Coronary artery (tissue), 2 donors: Measurements from ENCODE around the gene SEH1L.

Experiments
- DNase-seq: peaks from one replicate; pipeline ENCODE4 v3.0.0-alpha.2; 2017; ENCODE audit warnings: low spot score
- H3K27ac ChIP-seq, 2 donors: fragments of 200-600 bp; sonication (generic); one replicate each; pipeline ENCODE4 v1.5.1; 2016 to 2019
- H3K4me3 ChIP-seq: fragments of 200-600 bp; sonication (generic); 2 replicates; pipeline ENCODE4 v1.5.1; 2016; ENCODE audit warnings: mild to moderate bottlenecking, moderate library complexity
- TF ChIP-seq, protein P1 (sequence below): fragments of 200-600 bp; sonication (generic); IDR thresholded peaks from one replicate; pipeline ENCODE4 v1.5.1; 2019; ENCODE audit warnings: antibody characterized with exemption

SEH1L gene

DNA sequence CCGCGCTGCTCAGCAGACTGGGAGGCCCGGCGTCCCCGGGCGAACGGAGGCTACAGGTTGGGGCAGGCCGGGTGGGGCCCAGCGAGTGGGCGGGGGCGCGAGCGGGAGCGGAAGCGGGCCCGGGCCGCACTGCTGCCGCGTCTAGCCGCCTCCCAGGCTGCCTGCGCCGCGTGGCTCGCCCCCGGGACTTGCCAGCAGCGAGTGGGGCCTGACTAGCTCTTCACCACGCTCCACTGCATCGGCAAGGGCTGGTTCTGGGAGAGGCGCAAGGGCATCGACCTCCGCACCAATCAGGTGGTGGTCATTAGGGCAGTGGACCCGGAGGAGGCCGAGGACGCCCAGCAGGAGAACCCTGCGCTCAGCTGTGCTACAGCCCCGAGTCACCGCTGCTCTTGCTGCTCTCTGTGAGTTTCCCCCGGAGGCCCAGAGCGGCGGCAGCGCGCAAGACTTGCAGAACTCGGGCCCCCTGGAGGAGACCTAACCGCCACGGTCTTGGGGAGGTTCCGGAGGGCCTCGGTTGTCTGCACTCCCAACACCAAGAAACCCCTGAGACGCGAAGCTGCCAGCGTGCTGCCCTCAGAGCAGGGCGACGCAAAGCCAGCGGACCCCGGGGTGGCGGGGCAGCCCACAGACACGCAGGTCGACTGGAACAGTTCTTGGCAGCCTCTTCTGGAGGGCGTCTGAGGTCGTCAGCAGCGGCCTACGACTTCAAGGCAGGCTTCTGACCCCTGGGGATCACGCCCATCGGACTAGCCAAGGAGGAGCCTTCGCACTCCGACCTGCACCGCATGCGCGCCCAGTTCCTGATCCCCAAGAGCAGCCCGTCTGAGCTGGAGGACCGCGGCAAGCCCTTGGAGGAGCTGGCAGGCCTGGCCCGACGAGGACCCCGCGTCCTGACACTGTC is 36.5 kb upstream of the SEH1L start:
- TF ChIP-seq, protein P1, sequence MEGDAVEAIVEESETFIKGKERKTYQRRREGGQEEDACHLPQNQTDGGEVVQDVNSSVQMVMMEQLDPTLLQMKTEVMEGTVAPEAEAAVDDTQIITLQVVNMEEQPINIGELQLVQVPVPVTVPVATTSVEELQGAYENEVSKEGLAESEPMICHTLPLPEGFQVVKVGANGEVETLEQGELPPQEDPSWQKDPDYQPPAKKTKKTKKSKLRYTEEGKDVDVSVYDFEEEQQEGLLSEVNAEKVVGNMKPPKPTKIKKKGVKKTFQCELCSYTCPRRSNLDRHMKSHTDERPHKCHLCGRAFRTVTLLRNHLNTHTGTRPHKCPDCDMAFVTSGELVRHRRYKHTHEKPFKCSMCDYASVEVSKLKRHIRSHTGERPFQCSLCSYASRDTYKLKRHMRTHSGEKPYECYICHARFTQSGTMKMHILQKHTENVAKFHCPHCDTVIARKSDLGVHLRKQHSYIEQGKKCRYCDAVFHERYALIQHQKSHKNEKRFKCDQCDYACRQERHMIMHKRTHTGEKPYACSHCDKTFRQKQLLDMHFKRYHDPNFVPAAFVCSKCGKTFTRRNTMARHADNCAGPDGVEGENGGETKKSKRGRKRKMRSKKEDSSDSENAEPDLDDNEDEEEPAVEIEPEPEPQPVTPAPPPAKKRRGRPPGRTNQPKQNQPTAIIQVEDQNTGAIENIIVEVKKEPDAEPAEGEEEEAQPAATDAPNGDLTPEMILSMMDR = no peak
- Histone ChIP-seq H3K4me3 (peak overlapping the region; percentile 62), H3K27ac (no peak overlapping the region)
- no peak for DNase-seq

DNA sequence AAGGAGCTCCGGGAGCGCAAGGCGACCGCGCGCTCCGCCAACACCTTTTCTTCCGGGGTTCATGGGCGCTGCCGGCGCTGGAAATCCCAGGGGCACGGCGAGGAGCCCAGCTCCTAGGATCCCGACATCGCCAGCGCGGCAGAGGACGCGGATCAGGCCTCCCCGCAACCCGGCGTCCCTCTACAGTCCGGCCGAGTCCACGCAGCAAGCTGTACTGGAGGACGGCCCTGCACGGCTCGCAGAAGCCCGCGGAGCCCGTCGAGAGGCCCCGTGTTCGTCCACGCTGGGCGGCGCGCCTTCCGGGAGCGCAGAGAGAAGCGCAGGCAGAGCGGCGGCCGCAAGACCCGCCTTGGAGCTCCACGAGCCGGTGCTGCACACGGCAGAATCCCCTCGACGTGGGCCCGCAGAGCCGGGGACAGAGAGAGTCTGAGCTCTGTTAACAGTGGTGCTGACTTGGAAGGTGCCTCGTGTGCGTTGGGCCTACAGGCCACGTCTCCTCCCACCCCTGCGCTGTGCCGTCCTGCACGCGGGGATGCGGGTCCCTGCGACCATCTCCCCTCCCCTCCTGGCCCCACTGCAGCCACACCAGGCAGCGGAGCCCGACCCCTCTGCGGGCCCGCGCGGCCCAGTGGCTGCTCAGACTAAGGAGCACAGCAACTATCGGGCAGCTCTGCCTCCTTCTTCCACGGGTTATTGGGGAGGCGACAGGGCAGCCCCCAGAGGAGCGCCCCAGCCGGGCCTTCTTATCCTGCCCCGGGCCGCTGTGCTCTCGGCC is 35.7 kb upstream of the SEH1L start:
- no peak overlapping the region for H3K27ac ChIP-seq
- DNase-seq = no peak
- peak overlapping the region; percentile 62 for H3K4me3 ChIP-seq
- TF ChIP-seq, protein P1 = no peak

DNA sequence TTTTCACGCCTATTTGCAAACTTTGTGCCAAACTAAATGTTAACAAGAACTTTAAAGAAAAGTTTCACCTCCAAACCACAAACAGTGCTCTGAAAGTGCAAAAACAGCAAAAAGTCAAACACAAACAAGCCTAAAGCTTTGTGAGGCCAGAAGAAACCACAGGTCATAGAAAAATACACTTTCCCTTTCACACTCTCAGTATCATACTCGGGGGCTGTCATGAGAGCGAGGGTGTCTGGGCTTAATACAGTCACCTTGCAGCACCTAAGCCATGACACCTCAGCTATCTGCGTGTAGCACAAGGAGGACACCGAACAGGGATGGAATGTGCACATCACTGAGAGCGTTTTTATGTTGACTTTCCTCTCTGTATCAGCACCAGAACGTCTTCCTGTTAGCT is 26.6 kb upstream of the SEH1L start:
- DNase-seq = no peak
- Histone ChIP-seq H3K27ac (no peak overlapping the region), H3K4me3 (no peak overlapping the region)
- TF ChIP-seq, protein P1 = no peak

DNA sequence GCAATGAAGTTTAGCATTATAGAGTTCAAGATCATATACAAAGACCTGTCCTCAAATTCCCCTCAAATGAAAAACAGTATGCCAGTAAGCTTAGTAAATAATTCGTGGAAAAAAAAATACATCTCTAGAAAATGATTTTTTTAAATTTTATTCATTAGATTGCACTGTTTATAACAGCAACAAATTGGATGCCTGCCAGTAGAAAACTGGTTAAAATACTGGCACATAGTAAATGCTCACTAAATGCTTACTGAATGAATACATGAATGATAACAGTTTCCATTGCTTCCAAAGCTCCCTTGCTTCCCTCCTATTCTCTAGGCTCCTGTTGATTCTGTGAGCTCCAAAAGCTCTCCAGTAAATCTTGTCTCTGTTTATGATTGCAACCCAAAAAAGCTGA is 25.5 kb upstream of the SEH1L start:
- no peak overlapping the region for H3K27ac ChIP-seq
- TF ChIP-seq, protein P1 = no peak
- DNase-seq = no peak
- no peak overlapping the region for H3K4me3 ChIP-seq

DNA sequence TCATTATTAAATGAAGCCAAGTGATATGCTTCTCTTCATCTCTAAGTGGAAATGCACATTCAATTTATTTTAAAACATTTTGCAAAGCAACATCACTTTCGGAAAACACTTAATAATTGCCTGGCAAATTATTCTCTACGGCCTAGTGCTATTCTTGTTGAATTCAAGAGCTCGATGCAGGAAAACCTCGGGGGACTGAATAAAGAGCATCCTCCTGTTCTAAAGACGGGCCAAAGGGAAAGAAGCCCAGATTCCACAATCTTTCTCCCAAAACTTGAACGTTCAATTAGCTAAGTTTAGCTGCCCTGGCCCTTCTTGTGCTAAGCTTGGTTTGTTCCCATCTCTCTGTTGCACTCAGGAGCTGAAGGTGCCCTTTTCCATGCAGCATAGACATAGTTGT is 23.2 kb upstream of the SEH1L start:
- TF ChIP-seq, protein P1 = no peak
- no peak overlapping the region for H3K27ac ChIP-seq
- no peak for DNase-seq
- no peak overlapping the region for H3K4me3 ChIP-seq

DNA sequence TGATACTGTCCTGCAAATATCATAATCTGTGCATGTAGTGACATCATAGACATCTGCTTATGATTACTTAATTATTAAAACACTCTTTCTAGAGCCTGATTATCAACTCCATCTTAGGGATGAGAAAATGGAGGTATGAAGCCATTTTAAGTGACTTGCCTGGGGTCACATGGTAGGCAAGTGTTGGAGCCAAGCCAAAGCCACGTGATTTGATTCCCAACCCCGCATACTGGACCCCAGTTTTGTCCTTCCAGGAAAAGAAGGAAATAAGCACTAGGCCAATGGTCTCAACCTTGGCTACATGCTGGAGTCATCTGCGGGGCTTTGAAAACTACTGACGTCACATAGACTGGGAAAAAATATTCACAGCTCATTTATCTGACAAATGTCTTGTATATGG is 19.6 kb upstream of the SEH1L start:
- TF ChIP-seq, protein P1 = no peak
- no peak for DNase-seq
- Histone ChIP-seq H3K4me3 (no peak overlapping the region), H3K27ac (no peak overlapping the region)
